HG02678 (cell line): Measurements from ENCODE around the gene MLST8.
"Not testable (repeated sequence)": the region's sequence is repeated elsewhere in the genome, so short reads cannot be mapped to it uniquely, and the experiment has no call there.

Source experiments
- ATAC-seq: cut with Tn5 transposase; IDR thresholded peaks from one replicate; pipeline ENCODE4 v1.9.1; 2021; ENCODE audit warnings: mild to moderate bottlenecking, moderate library complexity; ENCODE audit not compliant: unreplicated experiment

MLST8 gene

GRCh38 chr16:2242598-2242997, 37.3 kb downstream of the MLST8 start:
- ATAC-seq: no peak

- no peak for ATAC-seq
Observed at GRCh38 chr16:2243031-2243528, 37.8 kb downstream of the MLST8 start.

- no peak for ATAC-seq
Observed at GRCh38 chr16:2243781-2244180, 38.5 kb downstream of the MLST8 start.

GRCh38 chr16:2244301-2244700, 39.0 kb downstream of the MLST8 start:
- no peak for ATAC-seq

- no peak for ATAC-seq
Observed at GRCh38 chr16:2244926-2245795, 39.9 kb downstream of the MLST8 start.

- no peak for ATAC-seq
Observed at GRCh38 chr16:2246301-2246885, 41.1 kb downstream of the MLST8 start.

GRCh38 chr16:2250652-2251295, 45.5 kb downstream of the MLST8 start:
- ATAC-seq: no peak

- ATAC-seq: peak; percentile 92
Observed at GRCh38 chr16:2251296-2252111, 46.2 kb downstream of the MLST8 start, which contains the start of gene ECI1. Gene ECI1 (minus strand): TSS chr16:2251587. CDS start chr16:2251566, 21 bp downstream.

GRCh38 chr16:2252806-2253148, 47.5 kb downstream of the MLST8 start:
- ATAC-seq: no peak

GRCh38 chr16:2253293-2253692, 48.0 kb downstream of the MLST8 start:
- ATAC-seq: no peak

- no peak for ATAC-seq
Observed at GRCh38 chr16:2256531-2257140, 51.4 kb downstream of the MLST8 start.

GRCh38 chr16:2257726-2258125, 52.5 kb downstream of the MLST8 start:
- no peak for ATAC-seq

GRCh38 chr16:2258530-2258929, 53.3 kb downstream of the MLST8 start:
- not testable (repeated sequence) for ATAC-seq
